HG02798 (cell line): ENCODE results near the gene NME7.
"Not testable (repeated sequence)": the region's sequence is repeated elsewhere in the genome, so short reads cannot be mapped to it uniquely, and the experiment has no call there.

ENCODE experiments used
- ATAC-seq: cut with Tn5 transposase; IDR thresholded peaks from one replicate; pipeline ENCODE4 v1.9.1; 2021; ENCODE audit warnings: mild to moderate bottlenecking; ENCODE audit not compliant: unreplicated experiment, poor library complexity

Gene NME7

DNA sequence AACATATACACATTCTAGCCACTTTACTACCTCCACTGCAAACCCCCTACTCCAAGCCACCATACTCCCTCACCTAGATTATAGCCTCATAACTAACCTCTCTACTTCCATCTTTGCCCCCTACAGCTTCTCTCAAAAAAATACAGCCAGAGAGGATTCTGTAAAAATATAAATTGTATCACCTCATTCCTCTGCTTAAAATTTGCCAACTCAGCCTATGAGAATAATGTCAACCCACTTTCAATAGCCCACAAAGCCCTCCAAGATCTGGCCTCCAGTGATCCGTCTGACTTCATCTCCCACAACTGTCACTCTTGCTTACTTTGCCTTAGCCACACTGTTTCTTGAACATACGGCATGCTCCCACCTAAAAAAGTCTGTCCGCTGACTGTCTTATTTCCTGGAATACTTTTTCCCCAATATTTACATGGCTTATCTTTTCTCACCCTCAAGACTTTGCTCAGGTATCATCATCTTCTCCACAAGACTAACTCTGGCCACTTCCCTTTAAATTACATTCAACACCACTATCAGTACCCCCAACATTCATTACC, 21.5 kb downstream of the NME7 start:
- no peak for ATAC-seq

- ATAC-seq: no peak
Measured at GRCh38 chr1:169345511-169345910, 22.1 kb downstream of the NME7 start.

GRCh38 chr1:169342096-169342495, 25.5 kb downstream of the NME7 start:
- not testable (repeated sequence) for ATAC-seq

GRCh38 chr1:169340882-169341281, 26.7 kb downstream of the NME7 start:
- ATAC-seq: no peak

DNA sequence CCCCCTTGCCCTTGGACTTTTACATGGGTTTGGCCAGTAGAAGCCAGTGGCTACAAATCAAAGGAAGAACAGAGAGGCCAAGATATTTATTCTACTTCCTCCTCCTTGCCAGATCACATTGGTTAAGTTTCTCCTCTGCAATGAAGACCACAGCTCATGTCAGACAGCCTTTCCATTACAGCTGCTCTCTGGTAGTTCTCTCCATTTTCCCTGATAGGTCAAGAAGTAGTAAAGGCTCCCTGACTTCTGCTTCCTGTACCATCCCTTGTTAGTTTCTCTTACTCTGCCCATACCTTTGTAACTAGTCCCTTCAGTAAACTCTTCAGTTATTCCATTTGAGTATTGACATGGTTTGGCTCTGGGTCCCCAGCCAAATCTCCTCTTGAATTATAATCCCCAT, 27.8 kb downstream of the NME7 start:
- no peak for ATAC-seq

GRCh38 chr1:169338617-169339016, 29.0 kb downstream of the NME7 start:
- no peak for ATAC-seq

DNA sequence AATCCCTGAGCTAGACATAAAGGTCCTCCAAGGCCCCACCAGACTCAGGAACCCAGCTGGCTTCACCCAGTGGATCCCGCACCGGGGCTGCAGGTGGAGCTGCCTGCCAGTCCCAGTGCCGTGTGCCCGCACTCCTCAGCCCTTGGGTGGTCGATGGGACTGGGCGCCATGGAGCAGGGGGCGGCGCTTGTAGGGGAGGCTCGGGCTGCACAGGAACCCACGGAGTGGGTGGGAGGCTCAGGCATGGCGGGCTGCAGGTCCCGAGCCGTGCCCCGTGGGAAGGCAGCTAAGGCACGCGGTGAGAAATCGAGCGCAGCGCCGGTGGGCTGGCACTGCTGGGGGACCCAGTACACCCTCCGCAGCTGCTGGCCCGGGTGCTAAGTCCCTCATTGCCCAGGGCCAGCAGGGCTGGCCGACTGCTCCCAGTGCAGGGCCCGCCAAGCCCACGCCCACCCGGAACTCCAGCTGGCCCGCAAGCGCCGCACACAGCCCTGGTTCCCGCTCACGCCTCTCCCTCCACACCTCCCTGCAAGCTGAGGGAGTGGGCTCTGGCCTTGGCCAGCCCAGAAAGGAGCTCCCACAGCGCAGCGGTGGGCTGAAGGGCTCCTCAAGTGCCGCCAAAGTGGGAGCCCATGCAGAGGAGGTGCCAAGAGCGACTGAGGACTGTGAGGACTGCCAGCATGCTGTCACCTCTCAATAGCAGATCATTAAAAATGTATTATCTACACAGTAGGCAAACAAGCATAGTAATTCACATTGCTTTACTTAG, 30.5 kb downstream of the NME7 start:
- ATAC-seq: not testable (repeated sequence)

DNA sequence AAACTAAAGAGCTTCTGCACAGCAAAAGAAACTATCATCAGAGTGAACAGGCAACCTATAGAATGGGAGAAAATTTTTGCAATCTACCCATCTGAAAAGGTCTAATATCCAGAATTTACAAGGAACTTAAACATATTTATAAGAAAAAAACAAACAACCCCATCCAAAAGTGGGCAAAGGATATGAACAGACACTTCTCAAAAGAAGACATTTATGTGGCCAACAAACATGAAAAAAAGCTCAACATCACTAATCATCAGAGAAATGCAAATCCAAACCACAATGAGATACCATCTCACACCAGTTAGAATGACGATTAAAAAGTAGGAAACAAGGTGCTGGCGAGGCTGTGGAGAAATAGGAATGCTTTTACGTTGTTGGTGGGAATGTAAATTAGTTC, 32.9 kb downstream of the NME7 start:
- not testable (repeated sequence) for ATAC-seq

DNA sequence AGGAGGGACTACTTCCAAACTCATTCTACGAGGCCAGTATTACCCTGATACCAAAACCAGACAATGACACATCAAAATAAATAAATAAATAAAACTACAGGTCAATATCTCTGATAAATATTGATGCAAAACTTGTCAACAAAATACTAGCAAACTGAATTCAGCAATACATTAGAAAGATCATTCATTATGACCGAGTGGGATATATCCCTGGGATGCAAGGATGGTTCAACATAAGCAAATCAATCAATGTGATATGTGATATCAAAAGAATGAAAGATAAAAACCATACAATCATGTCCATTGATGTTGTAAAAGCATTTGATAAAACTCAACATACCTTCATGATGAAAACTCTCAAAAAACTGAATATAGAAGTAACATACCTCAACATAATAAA, 36.7 kb downstream of the NME7 start:
- ATAC-seq: no peak

GRCh38 chr1:169329383-169329782, 38.2 kb downstream of the NME7 start:
- ATAC-seq: no peak

- ATAC-seq: no peak
Measured at GRCh38 chr1:169327875-169328274, 39.7 kb downstream of the NME7 start.

GRCh38 chr1:169326956-169327268, 40.7 kb downstream of the NME7 start:
- peak; percentile 96 for ATAC-seq

- peak; percentile 34 for ATAC-seq
Measured at GRCh38 chr1:169326261-169326955, 41.2 kb downstream of the NME7 start.

DNA sequence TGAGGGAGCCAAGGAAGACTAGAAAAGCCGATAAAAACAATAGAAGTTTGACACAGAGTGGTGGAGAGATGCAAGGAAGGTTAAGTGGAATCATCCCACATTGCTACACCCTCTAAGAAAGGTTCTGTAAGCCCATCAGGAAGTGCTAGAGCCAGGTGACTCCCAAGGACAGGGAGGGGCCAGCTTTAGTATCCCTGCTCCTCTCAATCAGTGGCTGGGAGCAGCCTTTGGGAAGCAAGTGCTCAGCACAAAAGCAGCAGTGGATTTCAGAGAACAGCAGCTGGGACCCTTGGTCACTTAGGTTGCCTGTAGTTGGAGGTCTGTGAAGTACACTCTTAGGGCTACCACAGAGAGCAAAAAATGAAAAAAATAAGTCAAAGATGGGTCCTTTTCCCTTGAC, 42.5 kb downstream of the NME7 start:
- no peak for ATAC-seq

GRCh38 chr1:169322138-169322537, 45.5 kb downstream of the NME7 start:
- no peak for ATAC-seq

DNA sequence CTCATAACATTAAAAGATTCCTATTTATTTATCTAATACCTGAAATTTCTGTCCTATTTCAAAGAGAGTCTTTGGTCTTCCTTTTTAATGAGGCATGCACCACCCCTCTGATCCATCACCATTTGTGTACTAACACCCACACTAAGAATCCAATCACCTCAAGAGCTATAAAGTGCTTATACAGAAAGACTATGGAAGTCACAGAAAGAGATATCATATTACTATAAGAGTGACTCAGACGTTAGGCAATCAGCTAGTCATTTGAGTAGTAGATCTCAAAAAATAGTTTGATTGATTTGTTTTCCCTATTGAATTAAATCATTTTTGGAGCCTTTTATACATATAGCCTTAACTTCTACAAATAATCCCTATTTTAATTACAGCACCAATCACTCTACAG, 46.1 kb downstream of the NME7 start:
- no peak for ATAC-seq

DNA sequence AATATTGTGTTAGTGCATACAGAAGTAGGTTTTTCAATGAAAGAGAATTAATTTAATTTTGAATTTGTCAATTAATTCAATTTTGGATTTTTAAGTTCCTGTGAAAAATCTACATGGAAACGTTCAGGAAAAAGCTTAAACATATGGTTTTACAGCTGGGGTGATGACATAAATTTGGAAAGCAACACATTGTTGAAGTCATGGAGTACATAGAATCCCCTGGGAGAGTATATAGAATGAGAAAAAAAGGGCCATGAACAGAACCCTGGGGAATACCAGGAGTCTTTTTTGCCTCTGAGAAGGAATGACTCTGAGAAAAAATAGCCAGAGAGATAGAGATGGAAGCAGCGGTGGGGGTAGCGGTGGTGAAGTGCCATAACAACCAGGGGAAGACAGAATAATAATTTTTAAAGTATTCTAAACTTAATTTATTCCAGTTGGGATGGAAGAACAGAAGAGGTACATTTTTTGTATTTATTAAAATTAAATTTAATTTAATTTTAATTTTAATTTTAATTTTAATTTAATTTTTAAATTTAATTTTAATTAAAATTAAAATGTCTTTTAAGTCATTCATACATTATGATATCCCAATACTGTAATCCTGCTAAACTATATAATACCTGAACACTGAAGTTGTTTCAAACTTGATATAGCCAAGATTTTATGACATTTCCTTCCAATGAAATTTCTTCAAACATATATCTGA, 48.9 kb downstream of the NME7 start:
- no peak for ATAC-seq

- ATAC-seq: no peak
Measured at GRCh38 chr1:169316556-169316955, 51.0 kb downstream of the NME7 start.

DNA sequence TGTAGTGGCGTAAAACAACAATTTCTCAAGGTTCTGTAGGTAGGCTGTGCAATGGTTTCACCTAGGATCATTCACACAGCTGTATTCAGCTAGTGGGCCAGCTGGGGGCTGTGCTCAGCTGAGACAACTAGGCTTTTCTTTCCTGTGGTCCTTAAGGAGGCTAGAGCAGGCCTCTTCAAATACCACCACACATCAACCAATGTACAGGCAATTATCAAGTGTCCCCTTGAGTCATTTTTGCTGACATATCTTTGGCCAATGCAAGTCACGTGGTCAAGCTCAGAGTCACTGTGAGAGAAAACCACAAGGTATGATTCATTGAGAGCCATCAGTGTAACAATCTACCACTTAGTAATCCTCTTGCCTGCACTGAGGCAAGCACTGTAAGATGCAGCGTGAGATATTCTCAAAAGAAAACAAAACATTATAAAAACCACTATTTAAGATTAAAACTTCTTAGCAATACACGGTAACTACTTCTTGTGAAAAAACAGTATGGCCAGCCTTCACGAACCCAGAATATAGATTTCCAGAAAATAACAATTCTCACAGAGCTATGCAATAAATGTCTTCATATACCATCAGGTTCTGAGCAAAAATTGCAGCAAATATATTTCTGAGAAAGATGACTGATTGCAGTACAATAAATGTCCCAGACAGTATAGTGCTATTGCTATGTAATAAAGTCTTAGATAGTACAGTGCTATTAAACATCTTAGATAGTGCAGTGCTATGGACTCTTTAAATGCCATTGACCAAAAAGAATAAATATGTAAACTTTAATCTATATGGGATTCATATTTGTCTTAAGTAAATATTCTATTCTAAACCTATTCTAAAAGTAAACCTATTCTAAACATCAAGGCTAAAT, 55.3 kb downstream of the NME7 start:
- ATAC-seq: peak; percentile 71
